ENCODE measurements around the gene PLCB1.
A peak's percentile ranks its signal among the peaks of the same experiment; 100 is the strongest.
"Not testable (repeated sequence)": the region's sequence is repeated elsewhere in the genome, so short reads cannot be mapped to it uniquely, and the experiment has no call there.

The PLCB1 gene

DNA sequence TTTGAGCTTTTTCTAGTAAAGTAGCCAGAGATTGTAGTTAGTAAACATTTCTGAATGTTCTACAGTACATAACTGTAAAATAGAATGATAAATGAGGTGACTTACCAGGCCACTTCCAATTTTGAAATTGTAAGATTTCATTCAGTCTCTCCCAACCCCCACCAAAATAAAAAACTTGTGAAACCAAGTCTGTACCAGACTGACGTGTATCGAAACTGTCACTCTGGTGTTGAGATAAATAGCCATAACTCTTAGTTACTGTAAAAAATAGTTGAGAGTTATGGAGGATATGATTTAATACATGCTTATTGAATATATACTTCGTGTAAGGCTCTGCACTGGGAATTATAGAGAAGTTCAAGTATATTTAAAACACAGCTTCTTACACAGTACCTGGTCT, 455.7 kb downstream of the PLCB1 start:
- Histone ChIP-seq H3K4me1 (no peaks in the 10 kb centered on the region), H3K9me3 (no peaks in the 10 kb centered on the region), H3K27me3 (no peaks in the 10 kb centered on the region), H3K27ac (no peak overlapping the region), H3K36me3 (no peaks in the 10 kb centered on the region), H3K4me2 (no peak overlapping the region), H3K9ac (no peak overlapping the region), H3K4me3 (no peak overlapping the region), H4K20me1 (no peaks in the 10 kb centered on the region)
- no peak for TF ChIP-seq Cebpa-rat (IDR thresholded peaks at IDR 0.05)

DNA sequence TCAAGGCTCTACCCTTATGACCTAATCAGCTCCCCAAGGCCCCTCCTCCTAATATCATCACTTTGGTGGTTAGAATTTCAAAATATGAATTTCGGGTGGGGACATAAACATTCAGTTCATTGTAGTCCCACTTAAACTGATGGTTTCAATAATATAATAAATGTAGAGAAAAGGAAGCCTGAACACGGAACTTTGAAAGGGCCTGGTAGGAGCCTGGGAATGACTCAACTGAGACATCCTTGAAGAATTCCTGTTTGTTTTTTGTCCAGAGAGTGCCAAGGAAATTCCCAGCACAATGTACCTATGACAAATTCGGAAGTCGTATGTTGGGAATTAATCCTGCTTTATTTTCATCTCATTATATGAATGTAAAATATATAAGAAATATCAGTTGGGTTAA, 457.9 kb downstream of the PLCB1 start:
- H3K4me1 ChIP-seq = no peaks in the 10 kb centered on the region
- no peak for TF ChIP-seq Cebpa-rat (IDR thresholded peaks at IDR 0.05)
- no peaks in the 10 kb centered on the region for H3K36me3 ChIP-seq
- H3K27me3 ChIP-seq = no peaks in the 10 kb centered on the region
- H4K20me1 ChIP-seq = no peaks in the 10 kb centered on the region
- no peak overlapping the region for H3K9ac ChIP-seq
- H3K4me3 ChIP-seq = no peak overlapping the region
- no peaks in the 10 kb centered on the region for H3K9me3 ChIP-seq
- H3K4me2 ChIP-seq = no peak overlapping the region
- no peak overlapping the region for H3K27ac ChIP-seq

DNA sequence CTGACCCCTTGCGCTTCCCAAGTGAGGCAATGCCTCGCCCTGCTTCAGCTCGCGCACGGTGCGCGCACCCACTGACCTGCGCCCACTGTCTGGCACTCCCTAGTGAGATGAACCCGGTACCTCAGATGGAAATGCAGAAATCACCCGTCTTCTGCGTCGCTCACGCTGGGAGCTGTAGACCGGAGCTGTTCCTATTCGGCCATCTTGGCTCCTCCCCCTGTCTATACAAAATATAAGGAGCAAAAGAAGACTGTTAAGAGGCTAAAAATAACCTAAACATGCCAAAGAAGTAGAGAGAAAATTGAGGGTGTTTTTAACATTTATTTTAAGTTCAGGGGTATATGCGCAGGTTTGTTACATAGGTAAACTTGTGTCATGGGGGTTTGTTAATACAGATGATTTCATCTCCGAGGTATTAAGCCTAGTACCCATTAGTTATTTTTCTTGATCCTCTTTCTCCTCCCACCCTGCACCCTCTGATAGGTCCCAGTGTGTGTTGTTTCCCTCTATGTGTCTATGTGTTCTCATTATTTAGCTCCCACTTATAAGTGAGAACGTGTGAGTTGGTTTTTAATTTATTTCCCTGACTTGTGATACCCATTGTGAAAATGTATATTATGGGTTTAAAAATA, 469.0 kb downstream of the PLCB1 start:
- H3K9ac ChIP-seq, H3K9me3 ChIP-seq, H3K27ac ChIP-seq, H4K20me1 ChIP-seq, H3K36me3 ChIP-seq, H3K27me3 ChIP-seq, H3K4me3 ChIP-seq, H3K4me2 ChIP-seq: not testable (repeated sequence)
- peaks cover 14% of the 10 kb centered on the region for H3K4me1 ChIP-seq

DNA sequence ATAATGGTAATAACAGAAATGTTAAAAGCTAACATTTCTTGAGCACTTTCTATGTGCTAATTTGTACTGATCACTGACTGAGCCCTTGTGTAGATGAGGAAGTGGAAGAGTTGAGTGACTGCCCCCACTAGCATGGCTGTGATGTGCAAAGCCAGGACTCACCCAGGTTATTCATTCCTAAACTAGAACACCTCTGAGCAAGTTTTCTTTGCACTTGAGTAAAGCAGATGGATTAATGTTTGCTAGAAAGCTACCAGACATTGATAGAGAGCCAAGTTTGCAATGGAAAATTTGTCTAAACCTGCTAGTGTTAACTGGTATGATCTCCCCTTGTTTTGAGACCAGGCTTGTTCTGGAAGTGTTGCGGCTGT, 469.5 kb downstream of the PLCB1 start:
- no peak for TF ChIP-seq Cebpa-rat (IDR thresholded peaks at IDR 0.05)
- Histone ChIP-seq H3K27ac (no peak overlapping the region), H3K9ac (no peak overlapping the region), H3K27me3 (no peaks in the 10 kb centered on the region), H3K4me1 (peaks cover 14% of the 10 kb centered on the region), H3K4me3 (no peak overlapping the region), H3K9me3 (no peaks in the 10 kb centered on the region), H4K20me1 (no peaks in the 10 kb centered on the region), H3K4me2 (no peak overlapping the region), H3K36me3 (no peaks in the 10 kb centered on the region)

DNA sequence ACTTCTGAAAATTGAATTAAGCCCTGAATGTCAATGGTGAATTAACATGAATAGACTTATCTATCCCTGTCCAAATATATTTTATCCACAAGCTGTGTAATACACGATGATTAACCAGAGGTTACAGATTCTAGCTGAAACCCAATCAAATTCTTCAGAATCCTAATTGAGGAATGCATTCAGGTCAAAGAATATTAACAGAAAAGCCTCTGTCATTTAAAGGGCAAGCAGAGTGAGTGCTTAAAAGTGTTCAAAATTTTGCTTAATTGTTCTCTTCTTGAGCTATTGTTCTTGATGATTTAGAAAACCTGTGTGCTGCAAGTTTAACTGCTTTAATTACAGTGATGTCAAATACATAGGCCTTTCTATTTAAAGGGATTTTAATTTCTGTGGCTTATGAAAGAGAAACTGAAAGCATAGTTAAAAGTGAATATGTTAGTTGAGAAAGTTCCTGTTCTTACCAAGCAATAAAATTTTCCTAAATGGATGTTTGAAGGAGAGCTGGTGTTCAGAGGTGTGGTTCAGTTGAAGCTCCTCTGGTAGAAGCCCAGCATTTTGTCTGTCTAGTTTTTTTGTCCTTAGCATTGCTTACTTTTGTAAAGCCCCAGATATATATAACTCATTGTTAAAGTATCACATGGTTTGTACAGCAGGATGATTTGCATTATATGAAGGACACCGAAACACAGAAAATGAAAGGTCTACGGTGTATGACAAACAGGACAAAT, 470.5 kb downstream of the PLCB1 start:
- H3K27ac ChIP-seq = peak overlapping the region; percentile 14; the same call in 1 of the 2 replicates
- H3K9ac ChIP-seq = no peak overlapping the region
- H4K20me1 ChIP-seq = no peaks in the 10 kb centered on the region
- peaks cover 14% of the 10 kb centered on the region for H3K4me1 ChIP-seq
- H3K36me3 ChIP-seq = no peaks in the 10 kb centered on the region
- no peak overlapping the region for H3K4me3 ChIP-seq
- H3K27me3 ChIP-seq = no peaks in the 10 kb centered on the region
- no peak for TF ChIP-seq Cebpa-rat (IDR thresholded peaks at IDR 0.05)
- H3K9me3 ChIP-seq = no peaks in the 10 kb centered on the region
- peak overlapping the region; percentile 61 for H3K4me2 ChIP-seq

DNA sequence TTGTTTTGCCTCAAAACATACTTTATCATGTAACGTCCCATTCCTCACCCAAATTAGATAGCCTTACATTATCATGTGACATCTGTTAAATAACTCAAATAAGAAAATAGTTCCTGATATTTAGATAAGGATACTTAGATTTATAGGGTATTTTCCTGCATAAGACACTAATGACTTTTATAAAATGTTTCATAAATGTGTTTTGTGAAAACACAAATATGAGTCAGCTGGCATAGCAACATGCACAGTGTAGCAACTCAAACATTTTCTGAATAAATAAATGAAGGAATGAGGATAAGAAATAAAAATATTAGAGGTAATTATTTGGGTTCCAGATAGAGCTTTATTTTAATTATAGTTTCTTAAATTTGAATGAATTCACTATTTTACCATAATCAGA, 476.4 kb downstream of the PLCB1 start:
- no peak for TF ChIP-seq Cebpa-rat (IDR thresholded peaks at IDR 0.05)
- Histone ChIP-seq H3K4me2 (no peak overlapping the region), H3K27me3 (no peaks in the 10 kb centered on the region), H3K27ac (no peak overlapping the region), H3K9ac (no peak overlapping the region), H4K20me1 (no peaks in the 10 kb centered on the region), H3K4me3 (no peak overlapping the region), H3K36me3 (no peaks in the 10 kb centered on the region), H3K9me3 (no peaks in the 10 kb centered on the region), H3K4me1 (peaks cover under 1% of the 10 kb centered on the region)

DNA sequence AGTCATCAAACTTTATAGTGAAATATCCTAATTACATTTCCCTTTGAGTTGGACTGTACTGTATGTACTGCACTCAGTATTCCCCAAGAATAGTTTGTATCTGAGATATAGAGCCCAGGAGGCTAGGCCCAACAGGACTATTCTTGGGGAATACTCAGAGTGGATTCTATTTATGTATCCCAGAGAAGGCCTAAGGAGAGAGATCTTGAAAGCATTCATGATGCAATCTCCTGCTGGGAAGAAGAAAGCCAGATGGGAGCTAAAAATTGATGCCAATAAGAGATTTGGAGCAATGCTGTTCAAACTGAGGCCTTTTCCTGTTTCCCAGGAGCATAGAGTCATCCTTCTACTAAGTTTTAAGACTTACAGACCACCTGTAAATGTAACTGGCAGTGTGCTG, 484.7 kb downstream of the PLCB1 start:
- H4K20me1 ChIP-seq = no peaks in the 10 kb centered on the region
- H3K9me3 ChIP-seq = no peaks in the 10 kb centered on the region
- H3K27me3 ChIP-seq = no peaks in the 10 kb centered on the region
- TF ChIP-seq Cebpa-rat (IDR thresholded peaks at IDR 0.05) = no peak
- H3K4me1 ChIP-seq = no peaks in the 10 kb centered on the region
- H3K9ac ChIP-seq = no peak overlapping the region
- H3K4me2 ChIP-seq = no peak overlapping the region
- H3K4me3 ChIP-seq = no peak overlapping the region
- no peak overlapping the region for H3K27ac ChIP-seq
- no peaks in the 10 kb centered on the region for H3K36me3 ChIP-seq

DNA sequence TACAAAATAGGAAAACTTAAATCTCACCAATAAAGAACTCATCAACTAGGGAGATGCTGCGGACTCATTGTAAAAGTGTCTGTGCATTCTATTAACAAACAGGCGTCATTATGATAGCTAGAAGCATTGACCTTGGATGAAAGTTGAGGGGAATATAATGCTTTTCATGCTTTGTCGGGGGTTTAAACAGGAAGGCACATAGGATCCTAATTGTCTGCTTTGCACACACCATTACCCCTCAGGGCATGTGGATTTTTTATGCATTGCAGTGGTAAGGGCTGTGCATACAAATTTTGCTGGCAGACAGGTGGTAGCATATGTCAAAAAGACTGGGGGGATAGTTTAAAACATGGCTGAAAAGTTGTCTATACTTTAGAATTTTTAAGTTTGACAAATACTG, 488.9 kb downstream of the PLCB1 start:
- Histone ChIP-seq H3K9ac (no peak overlapping the region), H3K9me3 (no peaks in the 10 kb centered on the region), H4K20me1 (no peaks in the 10 kb centered on the region), H3K36me3 (no peaks in the 10 kb centered on the region), H3K4me1 (no peaks in the 10 kb centered on the region), H3K27ac (no peak overlapping the region), H3K4me3 (no peak overlapping the region), H3K4me2 (no peak overlapping the region), H3K27me3 (no peaks in the 10 kb centered on the region)
- no peak for TF ChIP-seq Cebpa-rat (IDR thresholded peaks at IDR 0.05)

DNA sequence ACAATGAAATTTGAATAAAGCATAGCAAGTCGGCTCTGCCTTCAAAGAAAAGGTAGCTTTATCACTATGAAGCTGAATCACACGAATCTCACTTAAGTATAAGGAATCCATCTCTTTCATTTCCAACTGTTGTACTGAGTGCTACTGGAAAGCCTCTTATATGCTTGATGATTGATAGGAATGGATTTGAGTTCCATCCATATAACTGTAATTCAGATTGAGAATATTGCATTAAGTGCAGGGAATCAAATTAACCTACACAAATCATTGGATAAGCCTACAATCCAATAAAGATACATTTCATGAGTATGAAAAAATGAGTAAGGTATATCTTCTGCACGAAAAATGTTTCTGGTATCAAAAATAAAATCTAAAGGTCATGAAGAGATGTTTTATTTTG, 492.0 kb downstream of the PLCB1 start:
- H3K27ac ChIP-seq = no peak overlapping the region
- no peak overlapping the region for H3K9ac ChIP-seq
- H3K4me1 ChIP-seq = 0 out of 2 replicates have a peak, but pooled peaks cover 4% of the 10 kb centered on the region
- H4K20me1 ChIP-seq = no peaks in the 10 kb centered on the region
- H3K9me3 ChIP-seq = no peaks in the 10 kb centered on the region
- H3K27me3 ChIP-seq = no peaks in the 10 kb centered on the region
- H3K36me3 ChIP-seq = no peaks in the 10 kb centered on the region
- no peak overlapping the region for H3K4me2 ChIP-seq
- no peak for TF ChIP-seq Cebpa-rat (IDR thresholded peaks at IDR 0.05)
- H3K4me3 ChIP-seq = no peak overlapping the region

DNA sequence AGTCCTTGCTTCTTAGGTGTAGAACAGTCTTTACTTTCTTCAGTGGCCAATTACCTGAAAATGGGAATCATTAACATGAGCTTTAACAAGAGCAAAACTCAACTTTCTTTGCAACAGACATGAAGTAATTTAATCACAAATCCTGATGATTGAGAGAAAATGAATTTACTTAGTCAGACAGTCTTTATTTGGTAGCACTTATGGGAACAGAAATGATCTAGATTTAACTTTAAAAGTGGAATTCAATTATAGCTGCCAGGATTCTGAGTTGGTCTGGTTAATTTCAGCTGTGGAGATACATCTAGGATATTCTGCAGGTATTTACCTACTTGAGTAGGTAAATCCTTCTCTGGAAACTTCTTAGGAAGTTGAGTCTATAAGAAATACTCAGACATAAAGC, 492.6 kb downstream of the PLCB1 start:
- no peak overlapping the region for H3K4me3 ChIP-seq
- no peaks in the 10 kb centered on the region for H4K20me1 ChIP-seq
- no peaks in the 10 kb centered on the region for H3K27me3 ChIP-seq
- TF ChIP-seq Cebpa-rat (IDR thresholded peaks at IDR 0.05) = no peak
- H3K4me2 ChIP-seq = no peak overlapping the region
- H3K4me1 ChIP-seq = 0 out of 2 replicates have a peak, but pooled peaks cover 4% of the 10 kb centered on the region
- no peaks in the 10 kb centered on the region for H3K9me3 ChIP-seq
- H3K27ac ChIP-seq = no peak overlapping the region
- H3K36me3 ChIP-seq = no peaks in the 10 kb centered on the region
- H3K9ac ChIP-seq = no peak overlapping the region
